GM21515 (cell line): ENCODE data around the gene ZNF653.

Experiments used
- ATAC-seq: cut with Tn5 transposase; IDR thresholded peaks from one replicate; pipeline ENCODE4 v1.9.1; 2021; ENCODE audit not compliant: unreplicated experiment

ZNF653 gene, protein sequence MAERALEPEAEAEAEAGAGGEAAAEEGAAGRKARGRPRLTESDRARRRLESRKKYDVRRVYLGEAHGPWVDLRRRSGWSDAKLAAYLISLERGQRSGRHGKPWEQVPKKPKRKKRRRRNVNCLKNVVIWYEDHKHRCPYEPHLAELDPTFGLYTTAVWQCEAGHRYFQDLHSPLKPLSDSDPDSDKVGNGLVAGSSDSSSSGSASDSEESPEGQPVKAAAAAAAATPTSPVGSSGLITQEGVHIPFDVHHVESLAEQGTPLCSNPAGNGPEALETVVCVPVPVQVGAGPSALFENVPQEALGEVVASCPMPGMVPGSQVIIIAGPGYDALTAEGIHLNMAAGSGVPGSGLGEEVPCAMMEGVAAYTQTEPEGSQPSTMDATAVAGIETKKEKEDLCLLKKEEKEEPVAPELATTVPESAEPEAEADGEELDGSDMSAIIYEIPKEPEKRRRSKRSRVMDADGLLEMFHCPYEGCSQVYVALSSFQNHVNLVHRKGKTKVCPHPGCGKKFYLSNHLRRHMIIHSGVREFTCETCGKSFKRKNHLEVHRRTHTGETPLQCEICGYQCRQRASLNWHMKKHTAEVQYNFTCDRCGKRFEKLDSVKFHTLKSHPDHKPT

DNA sequence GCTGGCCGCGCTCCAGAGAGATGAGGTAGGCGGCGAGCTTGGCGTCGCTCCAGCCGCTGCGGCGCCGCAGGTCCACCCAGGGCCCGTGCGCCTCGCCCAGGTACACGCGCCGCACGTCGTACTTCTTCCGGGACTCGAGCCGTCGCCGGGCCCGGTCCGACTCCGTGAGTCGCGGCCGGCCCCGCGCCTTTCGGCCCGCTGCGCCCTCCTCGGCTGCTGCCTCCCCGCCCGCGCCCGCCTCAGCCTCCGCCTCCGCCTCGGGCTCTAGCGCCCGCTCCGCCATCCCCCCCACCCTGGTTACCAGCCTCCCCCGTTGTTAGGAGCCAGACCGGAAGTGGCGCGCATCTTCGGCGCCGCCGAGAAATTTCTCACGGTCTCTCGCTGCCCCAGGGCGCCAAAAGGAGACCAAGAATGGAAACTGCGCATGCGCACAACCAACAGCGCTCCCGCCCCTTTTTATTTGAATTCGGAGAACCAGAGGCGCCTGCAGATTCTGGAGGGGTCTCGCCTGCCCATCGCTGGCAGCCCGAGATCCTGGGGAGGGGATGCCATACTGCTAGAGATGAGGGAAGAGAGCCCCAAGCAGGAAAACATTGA lies at the start of gene ZNF653:
ZNF653 (minus strand) TSS at position 336 of the 597 bp plus-strand sequence; CDS start at position 283, 53 bp downstream.
- peak; percentile 52 for ATAC-seq

DNA sequence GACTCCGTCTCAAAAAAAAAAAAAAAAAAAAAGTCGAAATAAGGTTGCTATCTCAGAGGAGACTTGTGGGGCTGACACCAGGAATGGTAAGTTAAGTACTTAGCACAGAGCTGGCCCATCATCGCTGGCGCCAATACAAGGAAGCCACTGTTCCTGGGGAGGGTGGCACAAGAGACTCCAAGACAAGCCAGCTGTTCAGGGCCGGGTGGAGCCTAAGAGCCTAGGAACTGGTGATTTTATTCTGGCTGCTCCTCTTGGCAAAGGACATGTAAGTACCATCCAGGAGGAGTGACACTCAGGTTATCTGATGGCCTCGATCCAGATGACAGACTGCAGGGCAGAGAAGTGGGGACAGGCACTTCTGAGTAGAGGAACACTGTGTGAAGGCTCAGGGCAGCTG lies 49.6 kb upstream of the ZNF653 start:
- ATAC-seq = no peak

GRCh38 chr19:11554160-11554559 lies 48.5 kb upstream of the ZNF653 start:
- ATAC-seq = no peak

- no peak for ATAC-seq
These were observed 47.2 kb upstream of the ZNF653 start for GRCh38 chr19:11552666-11553372.

- no peak for ATAC-seq
These were observed 46.1 kb upstream of the ZNF653 start for GRCh38 chr19:11551603-11552235.

GRCh38 chr19:11550265-11550664 lies 44.6 kb upstream of the ZNF653 start:
- ATAC-seq = no peak

- no peak for ATAC-seq
These were observed 43.8 kb upstream of the ZNF653 start for GRCh38 chr19:11549386-11549953.

- no peak for ATAC-seq
These were observed 42.5 kb upstream of the ZNF653 start for GRCh38 chr19:11547929-11548700.

DNA sequence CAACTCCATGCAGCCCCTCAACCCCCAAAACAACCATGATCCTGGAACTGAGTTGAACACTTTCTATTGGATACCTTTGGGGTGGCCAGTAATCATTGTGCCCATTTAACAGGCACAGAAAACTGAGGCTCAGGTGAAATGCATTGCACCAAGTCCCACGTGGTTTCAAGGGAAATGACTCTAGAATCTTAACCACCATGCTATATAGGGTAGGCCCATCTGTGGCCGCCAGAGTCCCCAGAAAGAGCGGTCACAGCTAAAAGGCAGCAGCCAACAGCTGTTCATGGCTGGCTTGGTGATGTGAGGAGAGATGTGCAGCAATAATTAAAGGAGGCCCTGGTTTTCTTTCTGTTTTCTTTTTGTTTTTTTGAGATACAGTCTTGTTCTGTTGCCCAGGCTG lies 35.6 kb upstream of the ZNF653 start:
- no peak for ATAC-seq

GRCh38 chr19:11540645-11541044 lies 35.0 kb upstream of the ZNF653 start:
- ATAC-seq = no peak

DNA sequence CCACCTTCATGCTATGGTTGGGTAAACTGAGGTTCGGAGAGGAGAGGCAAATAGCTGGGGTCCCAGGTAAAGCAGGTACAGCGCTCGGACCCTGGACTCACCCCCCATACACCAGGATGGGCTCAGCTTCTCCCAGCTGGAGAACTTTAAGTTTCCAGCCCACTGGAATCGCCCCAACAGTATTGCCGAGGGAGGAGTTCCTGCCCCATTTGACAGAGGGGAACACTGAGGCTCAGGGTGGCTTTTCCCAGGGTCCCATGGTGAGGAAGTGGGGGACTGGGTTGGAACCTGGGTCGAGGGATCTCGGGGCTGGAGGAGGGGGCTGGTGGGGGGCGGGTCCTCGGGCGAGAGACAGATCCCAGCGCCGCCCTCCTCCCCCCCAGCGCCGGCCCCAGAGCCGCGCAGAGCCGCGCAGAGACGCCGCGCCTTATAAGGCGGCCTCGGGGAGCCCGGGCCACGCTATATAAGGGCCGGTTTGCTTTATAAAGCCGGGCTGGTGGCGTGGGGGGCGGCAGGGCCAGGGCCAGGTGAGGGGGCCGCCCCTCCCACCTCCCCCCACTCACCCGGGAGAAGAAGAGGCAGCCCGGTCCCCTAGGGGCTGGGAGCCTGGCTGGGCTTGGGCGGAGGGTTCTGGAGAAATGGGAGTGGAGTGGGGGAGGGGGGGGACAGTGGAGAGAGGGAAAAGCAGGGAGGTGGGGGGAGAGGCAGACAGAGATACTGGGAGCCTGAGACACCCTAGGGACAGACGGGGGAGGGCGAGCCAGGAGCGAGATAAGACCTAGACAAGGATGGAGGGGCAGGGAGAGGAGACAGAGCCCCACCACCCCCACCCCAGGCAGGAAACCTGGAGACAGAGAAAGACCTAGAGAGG lies 34.1 kb upstream of the ZNF653 start:
- ATAC-seq = no peak

DNA sequence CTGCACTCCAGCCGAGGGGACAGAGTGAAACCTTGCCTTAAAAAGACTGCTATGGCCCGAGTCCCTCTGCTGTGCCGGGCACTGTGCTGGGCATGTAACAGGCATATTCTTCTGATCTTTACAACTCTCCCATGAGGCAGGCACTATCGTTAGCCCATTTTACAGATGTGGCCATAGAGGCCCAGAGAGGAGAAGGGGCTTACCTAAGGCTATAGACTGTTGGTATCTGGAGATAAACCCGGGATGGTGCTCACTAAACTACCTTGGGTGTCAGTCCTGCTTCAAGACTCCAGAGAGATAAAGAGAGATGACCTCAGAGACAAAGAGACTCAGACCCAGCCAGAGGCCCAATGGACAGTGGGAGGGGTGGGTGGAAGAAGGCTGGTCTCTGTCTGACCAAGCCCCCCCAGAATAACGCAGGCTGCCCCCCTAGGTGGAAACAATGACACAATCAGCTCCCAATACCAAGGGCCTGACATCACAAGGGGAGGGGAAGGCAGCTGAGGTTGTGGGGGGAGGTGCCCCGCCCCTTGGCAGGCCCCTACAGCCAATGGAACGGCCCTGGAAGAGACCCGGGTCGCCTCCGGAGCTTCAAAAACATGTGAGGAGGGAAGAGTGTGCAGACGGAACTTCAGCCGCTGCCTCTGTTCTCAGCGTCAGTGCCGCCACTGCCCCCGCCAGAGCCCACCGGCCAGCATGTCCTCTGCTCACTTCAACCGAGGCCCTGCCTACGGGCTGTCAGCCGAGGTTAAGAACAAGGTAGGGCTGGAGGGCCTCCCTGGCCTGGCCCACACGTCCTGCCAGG lies 32.8 kb upstream of the ZNF653 start, which contains the start of gene CNN1:
CNN1 (plus strand) TSS at position 620 of the 805 bp plus-strand sequence; CDS start at position 697, 77 bp downstream.
- no peak for ATAC-seq

- peak; percentile 47 for ATAC-seq
These were observed 30.4 kb upstream of the ZNF653 start for GRCh38 chr19:11535792-11536595.

DNA sequence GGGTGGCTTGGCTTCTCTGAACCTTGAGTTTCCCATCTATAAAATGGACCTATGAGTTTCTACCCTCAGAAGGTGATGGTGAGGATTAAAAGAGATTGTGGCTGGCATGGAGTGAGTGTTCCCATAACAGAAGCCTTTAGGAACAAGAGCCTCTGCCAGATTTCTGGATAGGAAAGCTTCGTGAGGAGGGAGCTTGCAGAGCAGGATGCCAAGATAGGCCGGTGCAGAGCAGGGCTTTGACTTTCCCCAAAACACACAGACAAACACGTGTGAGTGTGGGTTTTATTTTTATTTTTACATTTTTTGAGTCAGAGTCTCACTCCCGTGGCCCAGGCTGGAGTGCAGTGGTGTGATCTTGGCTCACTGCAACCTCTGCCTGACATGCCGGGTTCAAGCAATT lies 29.3 kb upstream of the ZNF653 start:
- no peak for ATAC-seq

DNA sequence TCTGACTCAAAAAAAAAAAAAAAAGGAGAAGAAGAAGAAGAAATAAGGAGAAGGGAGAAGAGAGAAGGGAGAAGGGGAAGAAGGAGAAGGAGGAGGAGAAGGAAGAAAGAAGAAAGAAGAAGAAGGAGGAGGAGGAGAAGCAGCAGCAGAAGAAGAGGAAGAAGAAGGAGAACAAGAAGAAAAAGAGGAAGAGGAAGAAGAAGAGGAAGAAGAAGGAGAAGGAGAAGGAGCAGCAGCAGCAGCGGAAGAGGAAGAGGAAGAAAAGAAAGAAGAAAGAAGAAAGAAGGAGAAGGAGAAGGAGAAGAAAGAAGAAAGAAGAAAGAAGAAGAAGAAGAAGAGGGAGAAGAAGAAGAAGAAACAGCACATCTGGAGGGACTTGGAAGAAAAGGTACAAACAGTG lies 28.9 kb upstream of the ZNF653 start:
- ATAC-seq = no peak

- no peak for ATAC-seq
These were observed 24.8 kb upstream of the ZNF653 start for GRCh38 chr19:11530432-11530831.
